IMR-90 (cell line): ENCODE results near the gene C16orf82. TPM values are rescaled to one million over a fixed set of nuclear protein-coding genes. Genes with fewer than 3 reads are reported as not detected.

Experiments
- ATAC-seq: fragments of 200-7000 bp; cut with Tn5 transposase; 2 replicates; pipeline ENCODE4 v1.9.1; 2020; ENCODE audit warnings: low read depth, mild to moderate bottlenecking, moderate library complexity
- BruUV-seq: library from RNA; stranded (reverse); fragments of 400-500 nt; replicated peaks from 2 replicates; lab custom pipeline; 2021; lab: Mats Ljungman, UMichigan
- CTCF ChIA-PET: fragments of 300-600 bp; formaldehyde crosslinking; extraction: SDS; loops from one replicate; lab custom pipeline; 2021; ENCODE audit warnings: antibody characterized with exemption; lab: Yijun Ruan, JAX
- POLR2A ChIA-PET: fragments of 300-600 bp; sonication (Branson Sonifier 250); formaldehyde crosslinking; loops from one replicate; lab custom pipeline; 2022; ENCODE audit warnings: antibody characterized with exemption; ENCODE audit not compliant: unreplicated experiment; lab: Charles Lee
- DNase-seq: peaks from one replicate; pipeline ENCODE4 v3.0.0; 2013
- H2AFZ ChIP-seq: replicated peaks from 2 replicates; pipeline ENCODE3; 2013; ENCODE audit warnings: low read length, mild to moderate bottlenecking; ENCODE audit not compliant: poor library complexity
- H2AK5ac ChIP-seq: 2 replicates; pipeline ENCODE4 v1.6.1; 2013; ENCODE audit warnings: low read depth, low read length, inconsistent platforms
- H2AK9ac ChIP-seq: replicated peaks from 2 replicates; pipeline ENCODE3; 2013; ENCODE audit warnings: mild to moderate bottlenecking, low read depth, low read length, moderate library complexity; ENCODE audit not compliant: poor library complexity
- H2BK120ac ChIP-seq: 2 replicates; pipeline ENCODE4 v1.6.1; 2013; ENCODE audit warnings: low read depth, low read length, inconsistent platforms
- H2BK15ac ChIP-seq: 3 replicates; pipeline ENCODE4 v1.6.1; 2013; ENCODE audit warnings: low read depth, low read length, inconsistent platforms
- H2BK20ac ChIP-seq: 2 replicates; pipeline ENCODE4 v1.6.1; 2013; ENCODE audit warnings: low read depth, mild to moderate bottlenecking, inconsistent platforms, low read length, moderate library complexity
- H2BK5ac ChIP-seq: 2 replicates; pipeline ENCODE4 v1.6.1; 2013; ENCODE audit warnings: mild to moderate bottlenecking, low read depth, low read length, inconsistent platforms; ENCODE audit not compliant: poor library complexity, severe bottlenecking
- H3K14ac ChIP-seq: replicated peaks from 2 replicates; pipeline ENCODE4 v1.6.1; 2013; ENCODE audit warnings: low read depth, low read length, inconsistent platforms
- H3K18ac ChIP-seq: 2 replicates; pipeline ENCODE4 v1.6.1; 2013; ENCODE audit warnings: low read depth, low read length, control low read depth
- H3K23ac ChIP-seq: 2 replicates; pipeline ENCODE4 v1.6.1; 2013; ENCODE audit warnings: low read depth, low read length, inconsistent platforms
- H3K27ac ChIP-seq: 2 replicates; pipeline ENCODE4 v1.5.1; 2013; ENCODE audit warnings: mild to moderate bottlenecking, control low read depth, low read length; ENCODE audit not compliant: insufficient read depth
- H3K27me3 ChIP-seq: 2 replicates; pipeline ENCODE4 v1.6.1; 2013; ENCODE audit warnings: low read length; ENCODE audit not compliant: control insufficient read depth, insufficient read depth
- H3K36me3 ChIP-seq: 2 replicates; pipeline ENCODE4 v1.6.1; 2013; ENCODE audit warnings: low read length, mixed read lengths; ENCODE audit not compliant: control insufficient read depth, insufficient read depth
- H3K4ac ChIP-seq: 2 replicates; pipeline ENCODE4 v1.6.1; 2013; ENCODE audit warnings: low read depth, low read length, inconsistent platforms
- H3K4me1 ChIP-seq: 2 replicates; pipeline ENCODE4 v1.6.1; 2013; ENCODE audit warnings: low read length, mixed read lengths; ENCODE audit not compliant: control insufficient read depth, insufficient read depth
- H3K4me2 ChIP-seq: 2 replicates; pipeline ENCODE4 v1.6.1; 2013; ENCODE audit warnings: low read depth, mild to moderate bottlenecking, control low read depth, low read length, moderate library complexity
- H3K4me3 ChIP-seq: 2 replicates; pipeline ENCODE4 v1.5.1; 2013; ENCODE audit warnings: low read depth, mild to moderate bottlenecking, control low read depth, low read length, moderate library complexity; ENCODE audit not compliant: insufficient read depth
- H3K56ac ChIP-seq: 2 replicates; pipeline ENCODE4 v1.6.1; 2013; ENCODE audit warnings: low read length, inconsistent platforms; ENCODE audit not compliant: insufficient read depth; ENCODE audit errors: extremely low read depth
- H3K79me1 ChIP-seq, 2 experiments: 2 replicates each; pipeline ENCODE4 v1.6.1; 2013; ENCODE audit warnings: low read length in 2 of 2, inconsistent platforms in 1 of 2, low read depth in 1 of 2
- H3K9ac ChIP-seq: 2 replicates; pipeline ENCODE4 v1.6.1; 2013; ENCODE audit warnings: low read depth, low read length, control low read depth
- H3K9me1 ChIP-seq: 2 replicates; pipeline ENCODE4 v1.6.1; 2013; ENCODE audit warnings: low read length, inconsistent platforms; ENCODE audit not compliant: insufficient read depth
- H3K9me3 ChIP-seq: 2 replicates; pipeline ENCODE4 v1.6.1; 2013; ENCODE audit warnings: low read length; ENCODE audit not compliant: control insufficient read depth, insufficient read depth
- H4K20me1 ChIP-seq: 2 replicates; pipeline ENCODE4 v1.6.1; 2013; ENCODE audit warnings: low read length, inconsistent platforms; ENCODE audit not compliant: insufficient read depth
- H4K5ac ChIP-seq: 2 replicates; pipeline ENCODE4 v1.6.1; 2013; ENCODE audit warnings: mild to moderate bottlenecking, low read depth, low read length, control low read depth
- H4K8ac ChIP-seq, 2 experiments: 2 replicates each; pipeline ENCODE4 v1.6.1; 2013; ENCODE audit warnings: low read depth in 2 of 2, low read length in 2 of 2, control low read depth in 1 of 2, inconsistent platforms in 1 of 2
- H4K91ac ChIP-seq: 2 replicates; pipeline ENCODE4 v1.6.1; 2013; ENCODE audit warnings: low read depth, low read length, inconsistent platforms; ENCODE audit not compliant: insufficient read depth
- BHLHE40 ChIP-seq: fragments of 150-350 bp; IDR thresholded peaks from 2 replicates; pipeline ENCODE4 v1.6.1; 2016; ENCODE audit warnings: mild to moderate bottlenecking, low read depth, low read length
- CEBPB ChIP-seq: IDR thresholded peaks from 2 replicates; pipeline ENCODE4 v1.6.1; 2012; ENCODE audit warnings: low read depth, low read length, improper control_type of control experiment
- CHD1 ChIP-seq: IDR thresholded peaks from 2 replicates; pipeline ENCODE4 v1.6.1; 2012; ENCODE audit warnings: low read depth, low read length, improper control_type of control experiment
- FOS ChIP-seq: fragments of 150-350 bp; IDR thresholded peaks from 2 replicates; pipeline ENCODE4 v1.6.1; 2016; ENCODE audit warnings: low read depth, low read length
- MAFK ChIP-seq: IDR thresholded peaks from 2 replicates; pipeline ENCODE4 v1.6.1; 2012; ENCODE audit warnings: low read depth, low read length, improper control_type of control experiment
- MAZ ChIP-seq: IDR thresholded peaks from 2 replicates; pipeline ENCODE4 v1.6.1; 2012; ENCODE audit warnings: low read depth, mild to moderate bottlenecking, low read length, improper control_type of control experiment, moderate library complexity, borderline replicate concordance
- RAD21 ChIP-seq: IDR thresholded peaks from 2 replicates; pipeline ENCODE4 v1.6.1; 2012; ENCODE audit warnings: low read length, improper control_type of control experiment
- RCOR1 ChIP-seq: IDR thresholded peaks from 2 replicates; pipeline ENCODE4 v1.6.1; 2012; ENCODE audit warnings: mild to moderate bottlenecking, low read length, improper control_type of control experiment; ENCODE audit not compliant: insufficient replicate concordance
- RFX5 ChIP-seq: IDR thresholded peaks from 2 replicates; pipeline ENCODE4 v1.8.0; 2012; ENCODE audit warnings: low read depth, mild to moderate bottlenecking, low read length, moderate library complexity
- SMC3 ChIP-seq: fragments of 150-350 bp; IDR thresholded peaks from 2 replicates; pipeline ENCODE4 v1.6.1; 2016; ENCODE audit warnings: low read depth, mild to moderate bottlenecking, antibody characterized with exemption, low read length, moderate library complexity
- WGBS, 2 experiments: methylation state at CpG; one replicate each; pipeline versions ENCODE4 v1.1.5 to v1.1.7; 2013; ENCODE audit warnings: missing lambda C conversion rate in 2 of 2; ENCODE audit not compliant: insufficient read length in 1 of 2; ENCODE audit errors: extremely low coverage in 2 of 2; 5-methylcytosine and 5-hydroxymethylcytosine counted together
- dilution Hi-C: fragments of 300-500 bp; cut with HindIII; formaldehyde crosslinking; loops from one replicate; pipeline ENCODE4 v1.14.3; 2018; ENCODE audit warnings: low sequenced_read_pairs; ENCODE audit not compliant: unreplicated experiment
- in situ Hi-C: fragments of 300-500 bp; cut with MboI; formaldehyde crosslinking; loops from 3 replicates; pipeline ENCODE4 v1.14.3; 2019; ENCODE audit warnings: low sequenced_read_pairs, inconsistent platforms, mixed read lengths
- intact Hi-C: fragments of 100-400 bp; cut with micrococcal nuclease; formaldehyde crosslinking; loops from 2 replicates; pipeline ENCODE4 v1.10.0; 2022
- polyA plus RNA-seq, 3 experiments: library from polyadenylated mRNA; depleted of rRNA; stranded (reverse); fragments of >200 nt; gene quantifications; 2 replicates each; pipeline ENCODE4 v1.2.3, GENCODE V29; 2012; ENCODE audit warnings: low replicate concordance in 1 of 3
- total RNA-seq: library from RNA; depleted of rRNA; stranded (reverse); fragments of >200 nt; gene quantifications from 2 replicates; pipeline ENCODE4 v1.2.3, GENCODE V29; 2012
- TF ChIP-seq, protein P1 (sequence below): fragments of 150-350 bp; IDR thresholded peaks from 2 replicates; pipeline ENCODE4 v1.6.1; 2017; ENCODE audit warnings: mild to moderate bottlenecking, antibody characterized with exemption, low read length, low read depth
- TF ChIP-seq, protein P2 (sequence below): conservative IDR thresholded peaks from 2 replicates; pipeline ENCODE4 v1.5.1; 2012; ENCODE audit warnings: mild to moderate bottlenecking, low read depth, low read length, improper control_type of control experiment
- TF ChIP-seq, protein P3 (sequence below): fragments of 150-350 bp; IDR thresholded peaks from 2 replicates; pipeline ENCODE4 v1.6.1; 2016; ENCODE audit warnings: low read depth, mild to moderate bottlenecking, low read length, moderate library complexity, borderline replicate concordance

C16orf82 gene
- total and polyA plus RNA-seq, 2 of the 4 experiments (the other 2 are of a cell fraction), result not detected

DNA sequence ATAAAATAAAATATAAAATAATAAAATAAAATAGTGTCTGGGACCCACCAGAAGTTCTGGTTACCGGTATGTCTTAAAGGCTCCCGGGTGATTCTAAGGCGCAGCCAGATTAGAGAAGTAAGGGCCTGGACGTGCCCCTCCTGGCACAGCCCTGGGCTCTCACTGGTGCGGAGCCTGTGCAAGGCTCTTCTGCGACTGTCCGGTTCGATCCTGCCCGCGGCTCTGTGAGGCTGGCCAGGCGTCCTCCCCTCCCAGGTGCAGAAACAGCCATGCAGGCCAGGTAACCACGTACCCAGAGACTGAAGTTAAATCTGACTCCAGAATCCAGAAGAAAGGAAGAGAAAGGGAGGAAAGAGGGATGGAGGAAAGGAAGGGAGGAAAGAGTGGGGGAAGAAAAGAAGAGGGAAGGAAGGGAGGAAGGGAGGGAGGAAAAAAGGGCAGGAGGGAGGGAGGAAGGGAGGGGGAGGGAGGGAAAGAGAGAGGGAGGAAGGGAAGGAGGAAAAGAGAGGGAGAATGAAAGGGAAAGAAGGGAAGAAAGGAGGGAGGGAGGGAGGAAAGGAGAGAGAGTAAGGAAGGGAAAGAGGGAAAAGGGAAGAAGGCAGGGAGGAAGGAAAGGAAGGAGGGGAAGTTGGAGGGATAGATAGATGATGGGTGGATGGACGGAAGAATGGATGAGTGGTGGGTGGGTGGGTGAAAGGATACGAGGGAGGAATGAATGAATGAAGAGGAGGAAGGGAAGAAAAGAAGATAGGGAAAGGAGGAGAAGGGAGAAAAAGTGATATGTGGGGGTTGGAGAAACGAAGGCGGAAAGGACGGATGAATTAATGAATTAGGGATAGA lies 42.3 kb downstream of the C16orf82 start:
- ATAC-seq (no peak), DNase-seq (no peak)
- H3K18ac ChIP-seq, result no peak overlapping the region
- H3K79me1 ChIP-seq, result no peaks in the 10 kb centered on the region
- no peak overlapping the region; the same call in 2 of the 3 replicates for H2BK15ac ChIP-seq
- H3K9me3 ChIP-seq, result no peaks in the 10 kb centered on the region
- H3K27me3 ChIP-seq, result no peaks in the 10 kb centered on the region
- 0 out of 4 replicates have a peak overlapping the region, but pooled peaks of 1 of the 2 experiments have one; percentile 5 for H4K8ac ChIP-seq
- H3K14ac ChIP-seq, result no peak overlapping the region
- peaks cover 3% of the 10 kb centered on the region; the same call in 1 of the 2 replicates for H3K9me1 ChIP-seq
- 65 to 100% methylated on average over 5 to 13 of the region's 17 CpGs for WGBS, 2 experiments
- peak overlapping the region; percentile 94 for H3K4me2 ChIP-seq
- in situ Hi-C loops, result no loop called here
- no peak overlapping the region for H2BK5ac ChIP-seq
- no peak overlapping the region for H2BK20ac ChIP-seq
- H2AFZ ChIP-seq, result peak overlapping the region; percentile 93
- no peak overlapping the region for H3K23ac ChIP-seq
- H4K5ac ChIP-seq, result no peak overlapping the region
- H3K36me3 ChIP-seq, result no peaks in the 10 kb centered on the region
- H4K20me1 ChIP-seq, result no peaks in the 10 kb centered on the region
- no TSS peak for BruUV-seq
- H4K91ac ChIP-seq, result no peak overlapping the region
- H3K56ac ChIP-seq, result no peak overlapping the region; the same call in 1 of the 2 replicates
- peak overlapping the region; percentile 57 for H3K4ac ChIP-seq
- no peak overlapping the region for H3K4me3 ChIP-seq
- H3K27ac ChIP-seq, result no peak overlapping the region
- H2BK120ac ChIP-seq, result peak overlapping the region; percentile 79
- ChIA-PET POLR2A (interaction anchor here (0.5 kb wide), 1 partner anchor 1372 kb away, joined by 7 read pairs; no protein-coding TSS in a partner anchor), CTCF (interaction anchor here (0.5 to 2.3 kb wide), 15 partner anchors 7 to 1884 kb away, joined by 3 to 9 read pairs (median 4); no protein-coding TSS in a partner anchor)
- dilution Hi-C loops, result no loop called here
- H3K4me1 ChIP-seq, result no peaks in the 10 kb centered on the region
- H3K9ac ChIP-seq, result peak overlapping the region; percentile 61; the same call in 1 of the 2 replicates
- intact Hi-C loops, result loop anchor here (1.0 kb wide), 2 partner anchors 146 to 1271 kb away; no protein-coding TSS in a partner anchor
- H2AK9ac ChIP-seq, result peak overlapping the region; percentile 92
- peak overlapping the region; percentile 49; the same call in 1 of the 2 replicates for H2AK5ac ChIP-seq
- TF ChIP-seq RCOR1 (no peak), MAFK (no peak), RAD21 (no peak), BHLHE40 (no peak), RFX5 (no peak), MAZ (no peak), CEBPB (no peak), CHD1 (no peak), SMC3 (no peak), FOS (no peak)
- TF ChIP-seq, protein P1, sequence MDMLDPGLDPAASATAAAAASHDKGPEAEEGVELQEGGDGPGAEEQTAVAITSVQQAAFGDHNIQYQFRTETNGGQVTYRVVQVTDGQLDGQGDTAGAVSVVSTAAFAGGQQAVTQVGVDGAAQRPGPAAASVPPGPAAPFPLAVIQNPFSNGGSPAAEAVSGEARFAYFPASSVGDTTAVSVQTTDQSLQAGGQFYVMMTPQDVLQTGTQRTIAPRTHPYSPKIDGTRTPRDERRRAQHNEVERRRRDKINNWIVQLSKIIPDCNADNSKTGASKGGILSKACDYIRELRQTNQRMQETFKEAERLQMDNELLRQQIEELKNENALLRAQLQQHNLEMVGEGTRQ, result no peak
- TF ChIP-seq, protein P2, sequence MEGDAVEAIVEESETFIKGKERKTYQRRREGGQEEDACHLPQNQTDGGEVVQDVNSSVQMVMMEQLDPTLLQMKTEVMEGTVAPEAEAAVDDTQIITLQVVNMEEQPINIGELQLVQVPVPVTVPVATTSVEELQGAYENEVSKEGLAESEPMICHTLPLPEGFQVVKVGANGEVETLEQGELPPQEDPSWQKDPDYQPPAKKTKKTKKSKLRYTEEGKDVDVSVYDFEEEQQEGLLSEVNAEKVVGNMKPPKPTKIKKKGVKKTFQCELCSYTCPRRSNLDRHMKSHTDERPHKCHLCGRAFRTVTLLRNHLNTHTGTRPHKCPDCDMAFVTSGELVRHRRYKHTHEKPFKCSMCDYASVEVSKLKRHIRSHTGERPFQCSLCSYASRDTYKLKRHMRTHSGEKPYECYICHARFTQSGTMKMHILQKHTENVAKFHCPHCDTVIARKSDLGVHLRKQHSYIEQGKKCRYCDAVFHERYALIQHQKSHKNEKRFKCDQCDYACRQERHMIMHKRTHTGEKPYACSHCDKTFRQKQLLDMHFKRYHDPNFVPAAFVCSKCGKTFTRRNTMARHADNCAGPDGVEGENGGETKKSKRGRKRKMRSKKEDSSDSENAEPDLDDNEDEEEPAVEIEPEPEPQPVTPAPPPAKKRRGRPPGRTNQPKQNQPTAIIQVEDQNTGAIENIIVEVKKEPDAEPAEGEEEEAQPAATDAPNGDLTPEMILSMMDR, result no peak
- TF ChIP-seq, protein P3, sequence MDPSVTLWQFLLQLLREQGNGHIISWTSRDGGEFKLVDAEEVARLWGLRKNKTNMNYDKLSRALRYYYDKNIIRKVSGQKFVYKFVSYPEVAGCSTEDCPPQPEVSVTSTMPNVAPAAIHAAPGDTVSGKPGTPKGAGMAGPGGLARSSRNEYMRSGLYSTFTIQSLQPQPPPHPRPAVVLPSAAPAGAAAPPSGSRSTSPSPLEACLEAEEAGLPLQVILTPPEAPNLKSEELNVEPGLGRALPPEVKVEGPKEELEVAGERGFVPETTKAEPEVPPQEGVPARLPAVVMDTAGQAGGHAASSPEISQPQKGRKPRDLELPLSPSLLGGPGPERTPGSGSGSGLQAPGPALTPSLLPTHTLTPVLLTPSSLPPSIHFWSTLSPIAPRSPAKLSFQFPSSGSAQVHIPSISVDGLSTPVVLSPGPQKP, result no peak
